Mesothelial cell of epicardium (in vitro differentiated cells): ENCODE results near the gene S100A14. TPM values are rescaled to one million over a fixed set of nuclear protein-coding genes. Genes with fewer than 3 reads are reported as not detected.

Source experiments
- DNase-seq, 2 experiments: peaks; one replicate each; pipeline ENCODE4 v3.0.0; 2021; ENCODE audit warnings: low spot score in 2 of 2; ENCODE audit not compliant: unreplicated experiment in 2 of 2
- H3K27ac Mint-ChIP-seq: 2 replicates; pipeline ENCODE4 v1.8.0; 2021; ENCODE audit warnings: mixed read lengths
- H3K27me3 Mint-ChIP-seq: 2 replicates; pipeline ENCODE4 v1.8.0; 2021; ENCODE audit warnings: low read depth, mixed read lengths
- H3K36me3 Mint-ChIP-seq: 2 replicates; pipeline ENCODE4 v1.8.0; 2021; ENCODE audit warnings: mixed read lengths
- H3K4me1 Mint-ChIP-seq: 2 replicates; pipeline ENCODE4 v1.8.0; 2021; ENCODE audit warnings: mixed read lengths
- H3K4me3 Mint-ChIP-seq: 2 replicates; pipeline ENCODE4 v1.8.0; 2021; ENCODE audit warnings: mild to moderate bottlenecking, moderate library complexity, mixed read lengths
- H3K9me3 Mint-ChIP-seq: 2 replicates; pipeline ENCODE4 v1.8.0; 2021; ENCODE audit warnings: mixed read lengths
- total RNA-seq: library from RNA; stranded (reverse); gene quantifications from 3 replicates; pipeline ENCODE4 v1.2.1, GENCODE V29; 2021
- TF ChIP-seq, protein P1 (sequence below): fragments of 200-600 bp; sonication (generic); IDR thresholded peaks from one replicate; pipeline ENCODE4 v1.5.0; 2021; ENCODE audit warnings: antibody characterized with exemption; ENCODE audit not compliant: unreplicated experiment

The S100A14 gene
- total RNA-seq, 1 donor from 2014 or later, result 8.5 TPM

DNA sequence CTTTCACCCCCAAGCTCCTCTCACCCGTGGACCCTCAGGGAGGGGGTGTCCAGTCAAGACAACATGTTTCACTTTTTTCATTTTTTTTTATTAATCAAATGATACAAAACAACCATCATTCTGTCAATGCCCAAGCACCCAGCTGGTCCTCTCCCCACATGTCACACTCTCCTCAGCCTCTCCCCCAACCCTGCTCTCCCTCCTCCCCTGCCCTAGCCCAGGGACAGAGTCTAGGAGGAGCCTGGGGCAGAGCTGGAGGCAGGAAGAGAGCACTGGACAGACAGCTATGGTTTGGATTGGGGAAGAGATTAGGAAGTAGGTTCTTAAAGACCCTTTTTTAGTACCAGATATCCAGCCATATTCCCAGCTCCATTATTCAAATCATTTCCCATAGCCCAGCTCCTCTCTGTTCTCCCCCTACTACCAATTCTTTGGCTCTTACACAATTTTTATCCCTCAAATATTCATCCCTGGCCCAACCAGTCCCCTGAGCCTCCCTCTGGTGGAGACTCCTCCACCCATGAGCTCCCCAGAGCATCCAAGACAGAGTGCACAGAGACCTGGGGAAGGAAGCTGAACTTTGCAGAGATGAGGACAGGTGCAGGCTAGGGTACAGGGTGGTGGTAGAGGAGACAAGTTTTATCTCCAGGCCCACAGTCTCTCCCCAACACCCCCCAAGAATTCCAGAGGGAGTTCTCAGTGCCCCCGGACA is 1.8 kb downstream of the S100A14 start:
- TF ChIP-seq, protein P1, sequence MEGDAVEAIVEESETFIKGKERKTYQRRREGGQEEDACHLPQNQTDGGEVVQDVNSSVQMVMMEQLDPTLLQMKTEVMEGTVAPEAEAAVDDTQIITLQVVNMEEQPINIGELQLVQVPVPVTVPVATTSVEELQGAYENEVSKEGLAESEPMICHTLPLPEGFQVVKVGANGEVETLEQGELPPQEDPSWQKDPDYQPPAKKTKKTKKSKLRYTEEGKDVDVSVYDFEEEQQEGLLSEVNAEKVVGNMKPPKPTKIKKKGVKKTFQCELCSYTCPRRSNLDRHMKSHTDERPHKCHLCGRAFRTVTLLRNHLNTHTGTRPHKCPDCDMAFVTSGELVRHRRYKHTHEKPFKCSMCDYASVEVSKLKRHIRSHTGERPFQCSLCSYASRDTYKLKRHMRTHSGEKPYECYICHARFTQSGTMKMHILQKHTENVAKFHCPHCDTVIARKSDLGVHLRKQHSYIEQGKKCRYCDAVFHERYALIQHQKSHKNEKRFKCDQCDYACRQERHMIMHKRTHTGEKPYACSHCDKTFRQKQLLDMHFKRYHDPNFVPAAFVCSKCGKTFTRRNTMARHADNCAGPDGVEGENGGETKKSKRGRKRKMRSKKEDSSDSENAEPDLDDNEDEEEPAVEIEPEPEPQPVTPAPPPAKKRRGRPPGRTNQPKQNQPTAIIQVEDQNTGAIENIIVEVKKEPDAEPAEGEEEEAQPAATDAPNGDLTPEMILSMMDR, result no peak
- no peaks in the 10 kb centered on the region for H3K27me3 Mint-ChIP-seq
- H3K9me3 Mint-ChIP-seq, result no peaks in the 10 kb centered on the region
- peaks cover 61% of the 10 kb centered on the region for H3K4me1 Mint-ChIP-seq
- peak overlapping the region; percentile 69 for H3K27ac Mint-ChIP-seq
- no peak for DNase-seq
- no peak overlapping the region for H3K4me3 Mint-ChIP-seq
- H3K36me3 Mint-ChIP-seq, result peaks cover 6% of the 10 kb centered on the region

DNA sequence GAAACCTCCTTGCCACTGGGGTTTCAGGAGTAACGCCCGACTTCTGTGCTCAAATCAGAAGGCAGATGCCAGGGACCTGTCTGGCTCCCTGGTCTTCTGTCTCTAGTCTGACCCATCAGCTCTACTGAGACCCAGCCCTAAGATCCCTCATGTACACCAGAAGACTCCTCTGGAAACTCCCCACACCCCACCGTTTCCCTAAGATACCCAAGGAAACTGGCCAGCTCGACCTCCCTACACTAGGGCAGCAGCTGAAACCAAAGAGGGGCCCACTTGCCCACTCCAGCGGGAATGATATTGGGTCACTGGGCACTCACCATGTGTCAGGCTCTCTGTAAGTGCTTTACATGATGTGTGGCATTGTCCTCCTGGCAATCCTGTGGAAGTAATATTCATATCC is 2.7 kb downstream of the S100A14 start:
- Mint-ChIP-seq H3K9me3 (no peaks in the 10 kb centered on the region), H3K4me1 (peaks cover 71% of the 10 kb centered on the region), H3K36me3 (peaks cover under 1% of the 10 kb centered on the region), H3K4me3 (no peak overlapping the region), H3K27me3 (no peaks in the 10 kb centered on the region), H3K27ac (no peak overlapping the region)
- TF ChIP-seq, protein P1, result no peak
- DNase-seq, result no peak

DNA sequence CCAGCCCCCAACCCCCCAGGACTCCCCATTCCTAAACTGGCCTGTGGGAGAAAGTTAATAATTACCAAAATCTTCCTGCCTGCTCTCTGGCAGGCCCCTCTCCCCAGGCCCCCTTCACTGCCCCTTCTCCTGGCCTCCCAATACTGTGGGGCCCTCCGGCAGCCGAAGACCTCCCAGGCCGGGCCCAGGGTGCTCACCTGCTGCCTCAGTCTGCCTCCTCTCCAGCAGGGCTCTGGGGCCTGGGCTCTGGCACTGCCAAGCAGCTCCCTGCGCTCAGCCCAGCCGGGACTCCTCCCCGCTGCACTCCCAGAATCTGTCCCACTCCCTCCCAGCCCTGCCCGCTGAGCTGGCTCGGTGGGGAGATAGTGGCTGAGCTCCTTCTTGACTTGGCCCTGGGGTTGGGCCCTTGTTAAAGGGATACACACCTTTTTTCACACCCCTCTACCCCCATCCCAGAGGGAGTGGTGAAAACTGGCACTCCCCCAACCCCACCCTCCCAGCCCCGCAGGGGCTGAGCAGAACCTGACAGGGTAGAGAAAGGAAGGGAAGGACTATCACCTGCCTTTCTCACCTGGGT is 3.3 kb downstream of the S100A14 start, which contains the start of gene S100A16:
Gene S100A16, minus strand, starts transcription at position 383 of the 577 bp plus-strand sequence. CDS start 4,986 bp downstream, outside the sequence.
- H3K4me3 Mint-ChIP-seq, result peak within 1 kb of the TSS; percentile 66
- H3K36me3 Mint-ChIP-seq, result no peaks in the 10 kb centered on the region
- peak within 1 kb of the TSS; percentile 84 for H3K27ac Mint-ChIP-seq
- TF ChIP-seq, protein P1, result no peak
- no peaks in the 10 kb centered on the region for H3K27me3 Mint-ChIP-seq
- no peaks in the 10 kb centered on the region for H3K9me3 Mint-ChIP-seq
- H3K4me1 Mint-ChIP-seq, result peaks cover 76% of the 10 kb centered on the region
- no peak for DNase-seq

DNA sequence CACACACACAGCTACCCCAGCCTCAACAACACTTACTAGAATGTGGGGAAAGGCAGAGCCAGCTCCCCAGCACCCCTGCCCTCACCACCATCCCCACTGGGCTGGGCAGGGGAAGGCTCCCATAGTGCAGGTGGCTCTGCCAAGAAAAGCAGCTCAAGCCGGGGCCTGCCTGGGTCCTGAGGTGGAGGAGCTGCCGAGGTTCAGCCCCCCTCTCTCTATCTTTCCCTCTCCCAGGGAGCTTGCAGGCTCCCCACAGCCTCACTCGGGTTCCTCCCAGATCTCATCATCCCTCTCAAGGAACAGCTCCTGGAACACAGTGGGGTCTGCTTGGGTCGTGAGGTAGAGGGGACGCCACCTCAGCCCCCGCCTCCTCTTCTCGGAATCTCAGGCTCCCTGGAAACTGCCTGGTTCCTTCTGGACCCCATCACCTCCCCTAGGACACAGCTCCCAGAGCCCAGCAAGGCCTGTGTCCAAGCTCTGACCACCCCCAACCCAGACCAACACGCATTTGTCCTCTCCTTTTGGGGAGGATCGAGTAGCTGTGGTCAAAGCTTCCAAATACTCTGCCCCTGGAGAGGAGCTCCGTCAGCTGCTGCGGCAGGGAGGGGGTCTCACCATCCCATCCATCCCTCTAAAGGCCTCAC is 3.9 kb downstream of the S100A14 start:
- H3K4me1 Mint-ChIP-seq, result peaks cover 79% of the 10 kb centered on the region

DNA sequence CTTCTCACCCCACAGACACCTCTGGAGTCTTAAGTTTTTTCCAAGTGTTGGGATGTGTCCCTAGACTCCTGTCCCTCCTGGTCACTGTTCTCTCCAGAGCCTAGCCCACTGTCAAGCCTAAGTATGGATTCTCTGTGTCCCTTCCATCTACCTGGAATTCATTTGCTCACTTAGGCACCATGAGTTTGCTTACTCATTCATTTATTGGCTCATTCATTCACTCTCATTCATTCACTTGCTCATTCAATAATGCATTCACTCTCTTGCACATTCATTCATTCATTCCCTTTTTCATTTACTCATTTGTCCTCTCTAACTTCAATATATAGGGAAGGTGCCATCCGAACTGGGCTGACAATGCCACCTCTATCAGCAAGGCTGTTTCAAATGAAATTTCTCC is 4.8 kb downstream of the S100A14 start:
- Mint-ChIP-seq H3K27me3 (no peaks in the 10 kb centered on the region), H3K36me3 (no peaks in the 10 kb centered on the region), H3K9me3 (no peaks in the 10 kb centered on the region), H3K4me3 (peak overlapping the region; percentile 66), H3K4me1 (peaks cover 76% of the 10 kb centered on the region), H3K27ac (no peak overlapping the region)
- TF ChIP-seq, protein P1, result no peak
- DNase-seq, result no peak

More for the DNA sequence above, 3.9 kb downstream of the S100A14 start:
- no peaks in the 10 kb centered on the region for H3K9me3 Mint-ChIP-seq
- H3K36me3 Mint-ChIP-seq, result no peaks in the 10 kb centered on the region
- TF ChIP-seq, protein P1, result no peak
- H3K27me3 Mint-ChIP-seq, result no peaks in the 10 kb centered on the region
- DNase-seq, result no peak
- peak overlapping the region; percentile 84 for H3K27ac Mint-ChIP-seq
- H3K4me3 Mint-ChIP-seq, result peak overlapping the region; percentile 66
